Articular chondrocyte of knee joint (primary cell): ENCODE measurements around the gene ZXDC. TPM values are rescaled to one million over a fixed set of nuclear protein-coding genes. Genes with fewer than 3 reads are reported as not detected.

ENCODE experiments used
- total RNA-seq: library from RNA; depleted of rRNA; stranded (reverse); fragments of >200 nt; gene quantifications from 2 replicates; pipeline ENCODE4 v1.2.3, GENCODE V29; 2012

Gene ZXDC
- total RNA-seq, result 20.4 and 23.9 TPM in 2 replicates

GRCh38 chr3:126475413-126476114 is at the start of gene ZXDC:
ZXDC (minus strand) TSS chr3:126475891; CDS start chr3:126475865, 26 bp downstream.

GRCh38 chr3:126523745-126524428 is 48.2 kb upstream of the ZXDC start, which contains the start of gene CHST13:
CHST13 (plus strand) TSS chr3:126524155; CDS start chr3:126524333, 178 bp downstream.

GRCh38 chr3:126517291-126517951 is 41.7 kb upstream of the ZXDC start, which contains the start of gene UROC1:
UROC1 (minus strand) TSS chr3:126517773; CDS start chr3:126517719, 54 bp downstream.

GRCh38 chr3:126394179-126394976 is 81.3 kb downstream of the ZXDC start, which contains the start of gene CFAP100:
CFAP100 (plus strand) TSS chr3:126394909; CDS start chr3:126396001, 1,092 bp downstream.

Other genes with a start within 250 kb of the ZXDC start
- gene KLF15, start 118.5 kb downstream of the ZXDC start, total RNA-seq, result 1.5 and 2.2 TPM in 2 replicates
- gene CFAP100, start 81.0 kb downstream of the ZXDC start, total RNA-seq, result not detected in 2 replicates
- not detected in 2 replicates for gene UROC1, start 41.9 kb upstream of the ZXDC start, total RNA-seq
- gene CHST13, start 48.3 kb upstream of the ZXDC start, total RNA-seq, result 0.11 TPM in 1 of 2 replicates, not detected in the other
- not detected in 2 replicates for gene C3orf22, start 83.0 kb upstream of the ZXDC start, total RNA-seq
- 19.9 and 23.7 TPM in 2 replicates for gene TXNRD3, start 179.2 kb upstream of the ZXDC start, total RNA-seq
- gene CHCHD6, start 228.3 kb upstream of the ZXDC start, total RNA-seq, result 9.3 and 12.0 TPM in 2 replicates